PC-9 (cell line): ENCODE data around the gene AKR1B15. TPM values are rescaled to one million over a fixed set of nuclear protein-coding genes. Genes with fewer than 3 reads are reported as not detected.
A peak's percentile ranks its signal among the peaks of the same experiment; 100 is the strongest.
"Not testable (repeated sequence)": the region's sequence is repeated elsewhere in the genome, so short reads cannot be mapped to it uniquely, and the experiment has no call there.

Experiments used
- BruUV-seq: library from RNA; stranded (reverse); fragments of 400-500 nt; replicated peaks from 2 replicates; lab custom pipeline; 2021; lab: Mats Ljungman, UMichigan
- CTCF ChIA-PET: fragments of 300-600 bp; sonication (Branson Sonifier 250); formaldehyde crosslinking; loops from one replicate; lab custom pipeline; 2022; ENCODE audit warnings: antibody characterized with exemption; lab: Charles Lee
- POLR2A ChIA-PET: fragments of 300-600 bp; sonication (Branson Sonifier 250); formaldehyde crosslinking; loops from one replicate; lab custom pipeline; 2022; ENCODE audit warnings: antibody characterized with exemption; ENCODE audit not compliant: unreplicated experiment; lab: Charles Lee
- DNase-seq, 2 experiments: peaks; one replicate each; pipeline versions ENCODE4 v3.0.0 to v3.0.0-alpha.2; 2015 to 2022; ENCODE audit warnings: mixed read lengths in 1 of 2
- H2AFZ ChIP-seq: fragments of 200-600 bp; sonication (generic); 2 replicates; pipeline ENCODE4 v1.8.1; 2017; ENCODE audit warnings: antibody characterized with exemption
- H3F3A ChIP-seq: fragments of 200-600 bp; sonication (generic); 2 replicates; pipeline ENCODE4 v1.8.1; 2017; ENCODE audit warnings: antibody characterized with exemption, mild to moderate bottlenecking, low read depth; ENCODE audit not compliant: insufficient read depth
- H3K27ac ChIP-seq: fragments of 200-600 bp; sonication (generic); 2 replicates; pipeline ENCODE4 v1.6.1; 2016; ENCODE audit warnings: mixed run types
- H3K27me3 ChIP-seq: fragments of 200-600 bp; sonication (generic); 2 replicates; pipeline ENCODE4 v1.6.1; 2016; ENCODE audit warnings: low read depth, mixed run types; ENCODE audit not compliant: insufficient read depth
- H3K36me3 ChIP-seq: fragments of 200-600 bp; sonication (generic); 2 replicates; pipeline ENCODE4 v1.6.1; 2016; ENCODE audit warnings: low read depth, mixed run types
- H3K4me1 ChIP-seq: fragments of 200-600 bp; sonication (generic); replicated peaks from 2 replicates; pipeline ENCODE4 v1.6.1; 2016; ENCODE audit warnings: mixed run types; ENCODE audit not compliant: insufficient read depth
- H3K4me2 ChIP-seq: fragments of 200-600 bp; sonication (generic); 2 replicates; pipeline ENCODE4 v1.6.1; 2017; ENCODE audit warnings: mixed run types
- H3K4me3 ChIP-seq: fragments of 200-600 bp; sonication (generic); 2 replicates; pipeline ENCODE4 v1.6.1; 2016; ENCODE audit warnings: mixed run types
- H3K79me2 ChIP-seq: fragments of 200-600 bp; sonication (generic); 2 replicates; pipeline ENCODE4 v1.6.1; 2017; ENCODE audit warnings: low read depth, mixed run types
- H3K9me2 ChIP-seq: fragments of 200-600 bp; sonication (generic); 2 replicates; pipeline ENCODE4 v1.8.1; 2017; ENCODE audit warnings: mild to moderate bottlenecking; ENCODE audit not compliant: insufficient read depth
- H3K9me3 ChIP-seq: fragments of 200-600 bp; sonication (generic); 2 replicates; pipeline ENCODE4 v1.8.1; 2016; ENCODE audit warnings: low read depth; ENCODE audit not compliant: insufficient read depth
- H4K20me1 ChIP-seq: fragments of 200-600 bp; sonication (generic); 2 replicates; pipeline ENCODE4 v1.8.1; 2017; ENCODE audit not compliant: insufficient read depth
- EZH2 ChIP-seq: fragments of 200-600 bp; sonication (generic); IDR thresholded peaks from 2 replicates; pipeline ENCODE4 v1.8.0; 2017; ENCODE audit warnings: antibody characterized with exemption, low read depth
- intact Hi-C: fragments of 100-400 bp; cut with micrococcal nuclease; formaldehyde crosslinking; loops from one replicate; pipeline ENCODE4 v1.10.0; 2022; ENCODE audit not compliant: unreplicated experiment
- total RNA-seq: library from RNA; stranded (reverse); gene quantifications from 2 replicates; pipeline ENCODE4 v1.2.3, GENCODE V29; 2021
- TF ChIP-seq, protein P1 (sequence below): fragments of 200-600 bp; sonication (generic); conservative IDR thresholded peaks from 2 replicates; pipeline ENCODE4 v1.6.1; 2017; ENCODE audit warnings: mixed run types, antibody characterized with exemption, mild to moderate bottlenecking, moderate library complexity

Gene AKR1B15
- total RNA-seq, 1 experiment from 2014 or later = 3.4 TPM

DNA sequence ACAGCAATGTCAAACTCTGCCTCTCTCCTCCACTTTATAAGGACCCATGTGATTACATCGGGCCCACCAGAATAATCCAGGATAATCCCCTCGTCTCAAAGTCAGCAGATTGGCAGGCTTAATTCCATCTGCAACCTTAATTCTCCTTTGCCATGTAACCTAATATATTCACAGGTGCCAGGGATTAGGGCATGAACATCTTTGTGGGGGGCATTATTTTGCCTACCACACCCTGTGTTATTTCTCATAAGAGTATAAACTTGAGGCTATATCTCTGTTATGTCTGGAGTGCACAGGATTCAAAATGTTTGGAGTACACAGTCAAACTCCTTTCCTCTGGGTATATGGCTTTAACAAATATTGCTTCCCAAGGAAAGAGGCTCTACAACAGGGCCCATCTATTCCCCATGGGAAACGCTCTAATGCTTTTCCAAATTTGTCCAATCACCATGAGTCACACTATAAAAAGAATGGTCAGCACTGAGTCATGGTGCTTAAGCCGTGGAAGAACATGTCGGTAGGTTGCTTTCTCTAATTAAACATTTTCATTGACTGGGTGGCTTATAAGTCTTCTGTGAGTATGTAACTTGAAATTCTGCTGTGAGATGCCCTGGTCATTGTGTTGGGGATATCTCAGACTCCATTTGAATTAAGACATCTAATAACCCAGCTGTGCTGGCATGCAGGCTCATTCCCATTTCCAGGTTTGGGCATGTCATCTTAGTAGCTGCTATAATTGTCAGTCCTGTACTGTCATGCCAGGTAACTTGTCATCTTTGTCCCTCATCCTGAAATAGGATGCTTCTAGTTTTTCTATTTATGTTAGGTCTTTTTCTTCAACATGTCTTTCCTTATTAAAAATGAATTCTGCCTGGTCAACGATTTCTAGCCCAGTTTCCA is 33.1 kb upstream of the AKR1B15 start:
- H3K79me2 ChIP-seq = peaks cover 12% of the 10 kb centered on the region; the same call in 1 of the 2 replicates
- no peaks in the 10 kb centered on the region for H3K36me3 ChIP-seq
- peak overlapping the region; percentile 34; the same call in 1 of the 2 replicates for H3K4me3 ChIP-seq
- intact Hi-C loops = loop anchor here (10.0 kb wide), 1 partner anchor 659 kb away; the partner anchor contains the start of gene CYREN
- no peaks in the 10 kb centered on the region for H3K9me3 ChIP-seq
- peak in 1 of 2 experiments; percentile 93 for DNase-seq
- peak overlapping the region; percentile 36; the same call in 1 of the 2 replicates for H2AFZ ChIP-seq
- TSS peak; percentile 42 for BruUV-seq
- TF ChIP-seq, protein P1, sequence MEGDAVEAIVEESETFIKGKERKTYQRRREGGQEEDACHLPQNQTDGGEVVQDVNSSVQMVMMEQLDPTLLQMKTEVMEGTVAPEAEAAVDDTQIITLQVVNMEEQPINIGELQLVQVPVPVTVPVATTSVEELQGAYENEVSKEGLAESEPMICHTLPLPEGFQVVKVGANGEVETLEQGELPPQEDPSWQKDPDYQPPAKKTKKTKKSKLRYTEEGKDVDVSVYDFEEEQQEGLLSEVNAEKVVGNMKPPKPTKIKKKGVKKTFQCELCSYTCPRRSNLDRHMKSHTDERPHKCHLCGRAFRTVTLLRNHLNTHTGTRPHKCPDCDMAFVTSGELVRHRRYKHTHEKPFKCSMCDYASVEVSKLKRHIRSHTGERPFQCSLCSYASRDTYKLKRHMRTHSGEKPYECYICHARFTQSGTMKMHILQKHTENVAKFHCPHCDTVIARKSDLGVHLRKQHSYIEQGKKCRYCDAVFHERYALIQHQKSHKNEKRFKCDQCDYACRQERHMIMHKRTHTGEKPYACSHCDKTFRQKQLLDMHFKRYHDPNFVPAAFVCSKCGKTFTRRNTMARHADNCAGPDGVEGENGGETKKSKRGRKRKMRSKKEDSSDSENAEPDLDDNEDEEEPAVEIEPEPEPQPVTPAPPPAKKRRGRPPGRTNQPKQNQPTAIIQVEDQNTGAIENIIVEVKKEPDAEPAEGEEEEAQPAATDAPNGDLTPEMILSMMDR = no peak
- no peak for TF ChIP-seq EZH2
- H3K27me3 ChIP-seq = no peaks in the 10 kb centered on the region
- H4K20me1 ChIP-seq = no peaks in the 10 kb centered on the region
- peaks cover 57% of the 10 kb centered on the region for H3K4me1 ChIP-seq
- POLR2A ChIA-PET = interaction anchor here (0.6 to 0.7 kb wide), 3 partner anchors 9 to 1633 kb away, joined by 4 to 5 read pairs (median 5); no protein-coding TSS in a partner anchor
- no peaks in the 10 kb centered on the region for H3K9me2 ChIP-seq
- H3K4me2 ChIP-seq = peak overlapping the region; percentile 72
- peak overlapping the region; percentile 94 for H3K27ac ChIP-seq
- peaks cover 51% of the 10 kb centered on the region for H3F3A ChIP-seq
- CTCF ChIA-PET = interaction anchor here (1.2 kb wide), 1 partner anchor 87 kb away, joined by 11 read pairs; no protein-coding TSS in a partner anchor

DNA sequence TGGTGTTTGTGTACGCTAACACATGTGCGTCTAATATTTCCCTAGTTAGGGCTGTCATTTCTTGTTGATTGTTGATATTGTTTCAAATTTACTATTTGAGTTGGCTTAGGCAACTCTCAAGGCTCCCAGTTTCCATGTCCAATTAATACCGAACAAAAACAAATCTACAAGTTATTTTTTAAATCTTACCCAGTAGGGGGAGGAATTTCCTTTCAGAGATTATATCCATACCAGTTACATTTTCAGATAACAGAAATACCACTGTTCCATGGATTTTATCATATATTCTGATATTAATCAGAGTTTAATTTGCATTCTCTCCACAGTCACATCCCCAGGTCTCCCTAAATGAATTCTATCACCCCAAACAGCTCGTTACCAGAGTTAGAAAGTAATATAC is 28.8 kb upstream of the AKR1B15 start:
- Histone ChIP-seq H3K79me2 (peaks cover 18% of the 10 kb centered on the region; the same call in 1 of the 2 replicates), H4K20me1 (no peaks in the 10 kb centered on the region), H3F3A (peaks cover 16% of the 10 kb centered on the region), H3K36me3 (no peaks in the 10 kb centered on the region), H3K27ac (no peak overlapping the region), H3K9me2 (no peaks in the 10 kb centered on the region), H3K4me2 (no peak overlapping the region), H2AFZ (no peak overlapping the region), H3K27me3 (no peaks in the 10 kb centered on the region), H3K9me3 (no peaks in the 10 kb centered on the region), H3K4me3 (no peak overlapping the region), H3K4me1 (peaks cover 19% of the 10 kb centered on the region)
- ChIA-PET POLR2A (no interaction called here), CTCF (no interaction called here)
- intact Hi-C loops = no loop called here
- no peak for DNase-seq
- BruUV-seq = no TSS peak
- TF ChIP-seq, protein P1 = peak; percentile 55; the same call in 1 of the 2 replicates
- no peak for TF ChIP-seq EZH2

DNA sequence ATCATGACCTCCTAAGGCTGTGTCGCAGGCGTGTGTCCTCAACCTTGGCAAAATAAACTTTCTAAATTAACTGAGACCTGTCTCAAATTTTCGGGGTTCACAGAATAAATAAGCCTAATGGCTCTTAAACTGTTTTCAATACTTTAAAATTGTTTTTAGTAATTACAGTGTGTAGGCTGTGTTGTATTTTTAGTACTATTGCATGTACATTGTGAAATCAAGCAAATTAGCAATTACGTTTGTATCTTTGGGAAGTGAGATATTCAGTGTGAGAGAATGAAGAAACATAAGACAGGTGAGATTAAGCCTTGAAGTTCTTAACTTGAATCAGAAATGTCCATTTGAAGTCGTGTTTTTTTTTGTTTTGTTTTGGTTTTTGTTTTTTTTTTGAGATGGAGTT is 26.3 kb upstream of the AKR1B15 start:
- intact Hi-C loops = no loop called here

DNA sequence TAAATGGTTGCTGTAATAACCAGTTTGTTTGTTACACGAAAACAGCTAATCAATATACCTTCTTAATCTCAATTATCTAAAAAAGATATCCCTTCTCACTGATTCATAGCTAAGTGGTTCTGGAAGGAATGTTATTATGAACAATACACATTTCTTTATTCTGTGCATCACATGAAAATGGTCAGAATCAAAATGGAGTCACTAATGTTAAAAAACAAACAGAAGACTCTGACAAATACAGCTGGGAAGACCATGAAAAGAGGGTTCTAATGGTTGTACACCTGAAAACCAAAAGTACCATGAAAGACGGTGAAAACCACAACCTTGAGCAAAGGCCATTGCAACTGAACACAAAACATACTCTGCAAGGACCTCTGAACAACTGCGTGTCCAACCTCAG is 23.5 kb upstream of the AKR1B15 start:
- H3K9me3 ChIP-seq, H3K4me2 ChIP-seq, CTCF ChIA-PET, DNase-seq, H3K9me2 ChIP-seq, H3K4me3 ChIP-seq, BruUV-seq, H2AFZ ChIP-seq, intact Hi-C loops, POLR2A ChIA-PET, H3K27me3 ChIP-seq: not testable (repeated sequence)
- H3K27ac ChIP-seq = peak overlapping the region; percentile 96; the same call in 1 of the 2 replicates
- H3F3A ChIP-seq = peaks cover 36% of the 10 kb centered on the region
- H3K79me2 ChIP-seq = peaks cover 63% of the 10 kb centered on the region
- peaks cover 29% of the 10 kb centered on the region for H3K4me1 ChIP-seq
- H4K20me1 ChIP-seq = peaks cover 23% of the 10 kb centered on the region; the same call in 1 of the 2 replicates
- H3K36me3 ChIP-seq = peaks cover 21% of the 10 kb centered on the region

More for the DNA sequence above, 26.3 kb upstream of the AKR1B15 start:
- Histone ChIP-seq H3K4me2 (no peak overlapping the region), H2AFZ (no peak overlapping the region), H3K9me3 (no peaks in the 10 kb centered on the region), H3K4me1 (peaks cover 24% of the 10 kb centered on the region), H3K9me2 (no peaks in the 10 kb centered on the region), H3K79me2 (peaks cover 34% of the 10 kb centered on the region), H3K36me3 (no peaks in the 10 kb centered on the region), H3K27me3 (no peaks in the 10 kb centered on the region), H4K20me1 (no peaks in the 10 kb centered on the region), H3K27ac (no peak overlapping the region), H3K4me3 (no peak overlapping the region), H3F3A (peaks cover 8% of the 10 kb centered on the region; the same call in 1 of the 2 replicates)
- ChIA-PET POLR2A (no interaction called here), CTCF (interaction anchor here (0.7 kb wide), 1 partner anchor 615 kb away, joined by 9 read pairs; no protein-coding TSS in a partner anchor)
- BruUV-seq = no TSS peak
- TF ChIP-seq EZH2 = no peak
- TF ChIP-seq, protein P1 = no peak
- DNase-seq = no peak
